Psoas muscle (tissue), 8 donors: ENCODE measurements around the gene ZBTB38. TPM values are rescaled to one million over a fixed set of nuclear protein-coding genes. Genes with fewer than 3 reads are reported as not detected.
A peak's percentile ranks its signal among the peaks of the same experiment; 100 is the strongest.

Source experiments
- ATAC-seq, 4 donors: fragments of 200-7000 bp; cut with Tn5 transposase; one replicate each; pipeline ENCODE4 v1.9.1; 2020; ENCODE audit warnings: moderate library complexity in 3 of 4, mild to moderate bottlenecking in 2 of 4
- DNase-seq, 2 donors: peaks; one replicate each; pipeline ENCODE4 v3.0.0-alpha.2; 2020
- H3K27ac ChIP-seq: fragments of 200-600 bp; one replicate; pipeline ENCODE4 v1.8.0; 2022
- H3K27me3 ChIP-seq, 3 donors: fragments of 200-600 bp in 1 of 3; one replicate each; pipeline versions ENCODE4 v1.6.1 to v1.8.0; 2013 to 2022; ENCODE audit warnings: low read length in 2 of 3, mild to moderate bottlenecking in 2 of 3, moderate library complexity in 1 of 3; ENCODE audit not compliant: insufficient read depth in 3 of 3
- H3K36me3 ChIP-seq, 2 donors: fragments of 200-600 bp in 1 of 2; one replicate each; pipeline versions ENCODE4 v1.6.1 to v1.8.0; 2013 to 2022; ENCODE audit warnings: low read depth in 1 of 2, mild to moderate bottlenecking in 1 of 2, moderate library complexity in 1 of 2; ENCODE audit not compliant: insufficient read depth in 1 of 2
- H3K4me1 ChIP-seq: fragments of 200-600 bp; one replicate; pipeline ENCODE4 v1.8.0; 2022
- H3K4me3 ChIP-seq: fragments of 200-600 bp; one replicate; pipeline ENCODE4 v1.8.0; 2022; ENCODE audit warnings: mild to moderate bottlenecking
- H3K9me3 ChIP-seq: fragments of 200-600 bp; one replicate; pipeline ENCODE4 v1.8.0; 2022
- CTCF ChIP-seq: fragments of 200-600 bp; IDR thresholded peaks from one replicate; pipeline ENCODE4 v1.8.0; 2022; ENCODE audit warnings: antibody characterized with exemption
- WGBS, 3 donors: extraction: QIAGEN DNeasy Blood & Tissue Kit; methylation state at CpG; one replicate each; pipeline versions ENCODE4 v1.1.6 to v1.1.7; 2013; 5-methylcytosine and 5-hydroxymethylcytosine counted together
- intact Hi-C, 2 donors: fragments of 100-400 bp; cut with DNase I; formaldehyde crosslinking; loops; one replicate each; pipeline versions ENCODE4 v1.11.0 to v1.14.2; 2022
- polyA plus RNA-seq, 3 donors: library from polyadenylated mRNA; stranded (reverse); fragments of 200-250 nt; gene quantifications; one replicate each; pipeline ENCODE4 v1.2.3, GENCODE V29; 2013
- total RNA-seq, 4 donors: library from RNA; stranded (reverse); fragmentation: NEBNext Ultra II Directional in 2 of 4; extraction: Animal tissue kit (Norgen Biotek cat#: 25700) in 2 of 4; gene quantifications; one replicate each; pipeline versions ENCODE4 v1.2.1 to v1.2.4, GENCODE V29; 2021 to 2023
- donor health status: healthy with polysubstance abuse.
- donor health status: DM: no; HTN: no; CAD: no; lungs with moderate emphysema.
- donor health status: Bipolar disorder and iron deficiency.
- donor health status: healthy.
- donor health status: DM: yes; HTN: yes; CAD: no.
- donor health status: DM: no; HTN: no; CAD: no.
- donor health status: DM: no; HTN: no; CAD: no.
- donor health status: DM: yes; HTN: yes; CAD: no.

Gene ZBTB38
- total and polyA plus RNA-seq, 7 donors, result 24.2 to 212 (median 61.7) TPM

GRCh38 chr3:141385406-141386125, 17.3 kb downstream of the ZBTB38 start:
- H3K27ac ChIP-seq, result no peak overlapping the region
- no peak for ATAC-seq
- no peaks in the 10 kb centered on the region for H3K27me3 ChIP-seq
- DNase-seq, result no peak
- peaks cover 9 to 16% of the 10 kb centered on the region in 2 donors for H3K36me3 ChIP-seq
- peak overlapping the region; percentile 33 for H3K4me3 ChIP-seq
- 76 to 77% (median 76%) methylated on average over 8 of the region's 8 CpGs for WGBS, 3 donors
- no peaks in the 10 kb centered on the region for H3K9me3 ChIP-seq
- TF ChIP-seq CTCF, result no peak
- intact Hi-C loops, result no loop called here
- H3K4me1 ChIP-seq, result no peaks in the 10 kb centered on the region

- TF ChIP-seq CTCF, result no peak
- Histone ChIP-seq H3K27me3 (no peaks in the 10 kb centered on the region), H3K4me3 (peak overlapping the region; percentile 33), H3K4me1 (no peaks in the 10 kb centered on the region), H3K36me3 (peaks cover 9 to 16% of the 10 kb centered on the region in 2 donors), H3K9me3 (no peaks in the 10 kb centered on the region), H3K27ac (no peak overlapping the region)
- intact Hi-C loops, result no loop called here
- WGBS, 3 donors, result 68 to 75% (median 71%) methylated on average over 6 of the region's 6 CpGs
- no peak for ATAC-seq
- DNase-seq, result no peak
Measured at GRCh38 chr3:141386126-141386488, 17.8 kb downstream of the ZBTB38 start.

GRCh38 chr3:141386611-141387111, 18.4 kb downstream of the ZBTB38 start:
- TF ChIP-seq CTCF, result no peak

GRCh38 chr3:141387516-141387915, 19.2 kb downstream of the ZBTB38 start:
- no peaks in the 10 kb centered on the region for H3K9me3 ChIP-seq
- ATAC-seq, result no peak
- H3K36me3 ChIP-seq, result peaks cover 5 to 6% of the 10 kb centered on the region in 2 donors
- intact Hi-C loops, result no loop called here
- no peak overlapping the region for H3K27ac ChIP-seq
- no peaks in the 10 kb centered on the region for H3K27me3 ChIP-seq
- no peak for TF ChIP-seq CTCF
- no peak overlapping the region for H3K4me3 ChIP-seq
- no peaks in the 10 kb centered on the region for H3K4me1 ChIP-seq
- no peak for DNase-seq
- 92 to 96% (median 94%) methylated on average over 3 of the region's 3 CpGs for WGBS, 3 donors

More at GRCh38 chr3:141386611-141387111, 18.4 kb downstream of the ZBTB38 start:
- Histone ChIP-seq H3K9me3 (no peaks in the 10 kb centered on the region), H3K27ac (no peak overlapping the region), H3K27me3 (no peaks in the 10 kb centered on the region), H3K4me3 (peak overlapping the region; percentile 33), H3K4me1 (no peaks in the 10 kb centered on the region), H3K36me3 (peaks cover 6 to 12% of the 10 kb centered on the region in 2 donors)
- ATAC-seq (peak in 2 of 4 donors; percentile 34 to 61), DNase-seq (no peak)
- intact Hi-C loops, result no loop called here
- WGBS, 3 donors, result 60 to 76% (median 70%) methylated on average over 5 of the region's 5 CpGs
